ENCODE data around the gene SLAMF8. TPM values are rescaled to one million over a fixed set of nuclear protein-coding genes. Genes with fewer than 3 reads are reported as not detected.

SLAMF8 gene
- polyA plus RNA-seq, 1 donor from 2014 or later: not detected

DNA sequence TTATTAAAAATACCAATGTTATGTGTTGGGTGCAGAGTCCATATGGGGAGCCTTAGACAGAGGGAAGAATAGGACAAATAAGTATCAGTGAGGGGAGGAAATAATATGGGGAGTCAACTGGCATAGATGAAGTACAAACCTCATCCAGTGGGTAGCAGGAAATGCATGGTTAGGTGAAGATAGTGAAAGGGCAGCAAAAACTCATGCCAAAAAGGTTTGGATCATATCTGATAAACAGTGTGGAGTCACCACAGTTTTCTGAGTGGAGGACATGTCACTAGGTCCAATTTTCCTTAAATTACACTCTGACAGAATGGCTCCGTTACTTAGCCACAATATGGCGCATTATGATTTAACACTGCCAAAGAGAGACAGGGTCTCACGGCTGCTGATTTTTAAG lies 35.6 kb upstream of the SLAMF8 start:
- Histone ChIP-seq H3K79me2 (replicated peaks; ENCODE audit: insufficient read depth, low read length) (no peaks in the 10 kb centered on the region), H2AFZ (ENCODE audit: low read depth, low read length) (no peak overlapping the region), H3K36me3 (ENCODE audit: insufficient read depth, low read length) (no peaks in the 10 kb centered on the region), H3K9me3 (ENCODE audit: low read length) (no peaks in the 10 kb centered on the region), H3K27me3 (ENCODE audit: insufficient read depth, low read depth, low read length) (peaks cover 3% of the 10 kb centered on the region), H3K9me2 (ENCODE audit: insufficient read depth, low read length) (no peaks in the 10 kb centered on the region), H3F3A (ENCODE audit: insufficient read depth, low read length, poor library complexity, severe bottlenecking) (no peaks in the 10 kb centered on the region), H3K9ac (ENCODE audit: low read length) (no peak overlapping the region), H3K4me3 (ENCODE audit: low read length) (no peak overlapping the region), H3K27ac (ENCODE audit: low read length) (no peak overlapping the region), H3K4me2 (ENCODE audit: low read length) (no peak overlapping the region), H4K20me1 (ENCODE audit: insufficient read depth) (no peaks in the 10 kb centered on the region)
- TF ChIP-seq POLR2AphosphoS5 (IDR thresholded peaks at IDR 0.05): no peak
- no peak for TF ChIP-seq TAF1 (IDR thresholded peaks at IDR 0.05; ENCODE audit: low read depth)
- no peak for TF ChIP-seq SMC3 (conservative IDR thresholded peaks at IDR 0.05; ENCODE audit: poor library complexity)
- no peak for TF ChIP-seq EP300 (conservative IDR thresholded peaks at IDR 0.05; ENCODE audit: poor library complexity, severe bottlenecking)
- TF ChIP-seq CTCF (IDR thresholded peaks at IDR 0.05; ENCODE audit: poor library complexity, severe bottlenecking): no peak
- TF ChIP-seq, protein P1, sequence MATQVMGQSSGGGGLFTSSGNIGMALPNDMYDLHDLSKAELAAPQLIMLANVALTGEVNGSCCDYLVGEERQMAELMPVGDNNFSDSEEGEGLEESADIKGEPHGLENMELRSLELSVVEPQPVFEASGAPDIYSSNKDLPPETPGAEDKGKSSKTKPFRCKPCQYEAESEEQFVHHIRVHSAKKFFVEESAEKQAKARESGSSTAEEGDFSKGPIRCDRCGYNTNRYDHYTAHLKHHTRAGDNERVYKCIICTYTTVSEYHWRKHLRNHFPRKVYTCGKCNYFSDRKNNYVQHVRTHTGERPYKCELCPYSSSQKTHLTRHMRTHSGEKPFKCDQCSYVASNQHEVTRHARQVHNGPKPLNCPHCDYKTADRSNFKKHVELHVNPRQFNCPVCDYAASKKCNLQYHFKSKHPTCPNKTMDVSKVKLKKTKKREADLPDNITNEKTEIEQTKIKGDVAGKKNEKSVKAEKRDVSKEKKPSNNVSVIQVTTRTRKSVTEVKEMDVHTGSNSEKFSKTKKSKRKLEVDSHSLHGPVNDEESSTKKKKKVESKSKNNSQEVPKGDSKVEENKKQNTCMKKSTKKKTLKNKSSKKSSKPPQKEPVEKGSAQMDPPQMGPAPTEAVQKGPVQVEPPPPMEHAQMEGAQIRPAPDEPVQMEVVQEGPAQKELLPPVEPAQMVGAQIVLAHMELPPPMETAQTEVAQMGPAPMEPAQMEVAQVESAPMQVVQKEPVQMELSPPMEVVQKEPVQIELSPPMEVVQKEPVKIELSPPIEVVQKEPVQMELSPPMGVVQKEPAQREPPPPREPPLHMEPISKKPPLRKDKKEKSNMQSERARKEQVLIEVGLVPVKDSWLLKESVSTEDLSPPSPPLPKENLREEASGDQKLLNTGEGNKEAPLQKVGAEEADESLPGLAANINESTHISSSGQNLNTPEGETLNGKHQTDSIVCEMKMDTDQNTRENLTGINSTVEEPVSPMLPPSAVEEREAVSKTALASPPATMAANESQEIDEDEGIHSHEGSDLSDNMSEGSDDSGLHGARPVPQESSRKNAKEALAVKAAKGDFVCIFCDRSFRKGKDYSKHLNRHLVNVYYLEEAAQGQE (IDR thresholded peaks at IDR 0.05; ENCODE audit: borderline replicate concordance): no peak
- no peak for TF ChIP-seq MXI1 (conservative IDR thresholded peaks at IDR 0.05; ENCODE audit: poor library complexity, severe bottlenecking)
- TF ChIP-seq RAD21 (conservative IDR thresholded peaks at IDR 0.05): no peak
- no peak for TF ChIP-seq EZH2 (IDR thresholded peaks at IDR 0.05; ENCODE audit: borderline replicate concordance, insufficient read depth, low read length, poor library complexity, severe bottlenecking)

DNA sequence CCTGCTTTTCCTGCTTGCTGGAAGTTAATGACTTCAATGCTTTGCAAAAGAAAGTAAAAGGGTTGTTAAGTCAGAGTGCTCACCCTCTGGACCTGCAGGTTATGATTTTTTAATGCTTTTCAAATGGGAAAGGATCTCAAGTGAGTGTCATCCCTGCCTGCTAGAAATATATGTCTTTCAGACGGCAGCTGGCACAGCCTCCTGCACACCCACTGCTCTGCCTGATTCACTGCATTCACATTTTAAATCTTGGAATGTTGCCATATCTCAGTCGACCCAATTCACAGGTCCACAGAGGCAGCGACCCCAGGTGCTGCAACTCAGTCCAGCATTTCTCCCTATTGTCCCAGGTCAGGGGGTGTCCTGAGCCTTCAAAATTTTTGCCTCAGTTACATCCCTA lies 35.2 kb upstream of the SLAMF8 start:
- no peak overlapping the region for H2AFZ ChIP-seq (ENCODE audit: low read depth, low read length)
- H3K36me3 ChIP-seq (ENCODE audit: insufficient read depth, low read length): no peaks in the 10 kb centered on the region
- no peak overlapping the region for H3K4me2 ChIP-seq (ENCODE audit: low read length)
- H3K4me3 ChIP-seq (ENCODE audit: low read length): no peak overlapping the region
- H3K27ac ChIP-seq (ENCODE audit: low read length): no peak overlapping the region
- H4K20me1 ChIP-seq (ENCODE audit: insufficient read depth): no peaks in the 10 kb centered on the region
- H3K27me3 ChIP-seq (ENCODE audit: insufficient read depth, low read depth, low read length): peaks cover 3% of the 10 kb centered on the region
- no peaks in the 10 kb centered on the region for H3K9me2 ChIP-seq (ENCODE audit: insufficient read depth, low read length)
- TF ChIP-seq POLR2AphosphoS5 (IDR thresholded peaks at IDR 0.05): no peak
- no peak for TF ChIP-seq SMC3 (conservative IDR thresholded peaks at IDR 0.05; ENCODE audit: poor library complexity)
- TF ChIP-seq, protein P1 (IDR thresholded peaks at IDR 0.05; ENCODE audit: borderline replicate concordance): no peak
- TF ChIP-seq EZH2 (IDR thresholded peaks at IDR 0.05; ENCODE audit: borderline replicate concordance, insufficient read depth, low read length, poor library complexity, severe bottlenecking): no peak
- no peak for TF ChIP-seq TAF1 (IDR thresholded peaks at IDR 0.05; ENCODE audit: low read depth)
- TF ChIP-seq EP300 (conservative IDR thresholded peaks at IDR 0.05; ENCODE audit: poor library complexity, severe bottlenecking): no peak
- TF ChIP-seq RAD21 (conservative IDR thresholded peaks at IDR 0.05): no peak
- no peak for TF ChIP-seq MXI1 (conservative IDR thresholded peaks at IDR 0.05; ENCODE audit: poor library complexity, severe bottlenecking)
- TF ChIP-seq CTCF (IDR thresholded peaks at IDR 0.05; ENCODE audit: poor library complexity, severe bottlenecking): no peak
- H3K9ac ChIP-seq (ENCODE audit: low read length): no peak overlapping the region
- no peaks in the 10 kb centered on the region for H3K79me2 ChIP-seq (replicated peaks; ENCODE audit: insufficient read depth, low read length)
- H3F3A ChIP-seq (ENCODE audit: insufficient read depth, low read length, poor library complexity, severe bottlenecking): no peaks in the 10 kb centered on the region
- H3K9me3 ChIP-seq (ENCODE audit: low read length): no peaks in the 10 kb centered on the region

All from neural cell (in vitro differentiated cells).